Upper lobe of left lung (tissue), 4 donors: ENCODE measurements around the gene MGMT.

Experiments used
- CTCF ChIP-seq, 6 experiments: fragments of 450-650 bp in 4 of 6; fragments of 200-600 bp in 2 of 6; sonication (generic) in 2 of 6; IDR thresholded peaks; one replicate each; pipeline ENCODE4 v1.5.1; 2016 to 2019; ENCODE audit warnings: antibody characterized with exemption in 6 of 6
- EP300 ChIP-seq, 4 donors: sonication (generic); formaldehyde crosslinking; IDR thresholded peaks; one replicate each; pipeline ENCODE4 v1.5.1; 2017; ENCODE audit warnings: antibody characterized with exemption in 4 of 4, control low read depth in 2 of 4
- POLR2A ChIP-seq, 4 donors: fragments of 450-650 bp; IDR thresholded peaks; one replicate each; pipeline ENCODE4 v1.5.1; 2016 to 2017; ENCODE audit warnings: antibody characterized with exemption in 4 of 4, mild to moderate bottlenecking in 2 of 4
- POLR2AphosphoS5 ChIP-seq, 2 donors: sonication (generic); formaldehyde crosslinking; IDR thresholded peaks; one replicate each; pipeline ENCODE4 v1.5.1; 2017; ENCODE audit warnings: antibody characterized with exemption in 2 of 2

GRCh38 chr10:129711291-129711690 lies 244.2 kb downstream of the MGMT start:
- TF ChIP-seq POLR2A (IDR thresholded peaks at IDR 0.05) (no peak), CTCF (IDR thresholded peaks at IDR 0.05) (no peak), EP300 (IDR thresholded peaks at IDR 0.05) (no peak), POLR2AphosphoS5 (IDR thresholded peaks at IDR 0.05) (no peak)
